Muscle of back (tissue), 11 donors: ENCODE data around the gene MAD1L1. TPM values are rescaled to one million over a fixed set of nuclear protein-coding genes. Genes with fewer than 3 reads are reported as not detected.
"Not testable (repeated sequence)": the region's sequence is repeated elsewhere in the genome, so short reads cannot be mapped to it uniquely, and the experiment has no call there.

Experiments
- DNase-seq, 3 donors: peaks; one replicate each; pipeline versions ENCODE4 v3.0.0 to v3.0.0-alpha.2; 2013
- polyA plus RNA-seq, 10 donors: library from polyadenylated mRNA; unstranded; fragments of 120-200 nt; gene quantifications; one replicate each; pipeline ENCODE4 v1.2.1, GENCODE V29; 2013; ENCODE audit not compliant: insufficient read length in 10 of 10

The MAD1L1 gene
- polyA plus RNA-seq, 10 donors: 15.4 to 25.7 (median 22.0) TPM

DNA sequence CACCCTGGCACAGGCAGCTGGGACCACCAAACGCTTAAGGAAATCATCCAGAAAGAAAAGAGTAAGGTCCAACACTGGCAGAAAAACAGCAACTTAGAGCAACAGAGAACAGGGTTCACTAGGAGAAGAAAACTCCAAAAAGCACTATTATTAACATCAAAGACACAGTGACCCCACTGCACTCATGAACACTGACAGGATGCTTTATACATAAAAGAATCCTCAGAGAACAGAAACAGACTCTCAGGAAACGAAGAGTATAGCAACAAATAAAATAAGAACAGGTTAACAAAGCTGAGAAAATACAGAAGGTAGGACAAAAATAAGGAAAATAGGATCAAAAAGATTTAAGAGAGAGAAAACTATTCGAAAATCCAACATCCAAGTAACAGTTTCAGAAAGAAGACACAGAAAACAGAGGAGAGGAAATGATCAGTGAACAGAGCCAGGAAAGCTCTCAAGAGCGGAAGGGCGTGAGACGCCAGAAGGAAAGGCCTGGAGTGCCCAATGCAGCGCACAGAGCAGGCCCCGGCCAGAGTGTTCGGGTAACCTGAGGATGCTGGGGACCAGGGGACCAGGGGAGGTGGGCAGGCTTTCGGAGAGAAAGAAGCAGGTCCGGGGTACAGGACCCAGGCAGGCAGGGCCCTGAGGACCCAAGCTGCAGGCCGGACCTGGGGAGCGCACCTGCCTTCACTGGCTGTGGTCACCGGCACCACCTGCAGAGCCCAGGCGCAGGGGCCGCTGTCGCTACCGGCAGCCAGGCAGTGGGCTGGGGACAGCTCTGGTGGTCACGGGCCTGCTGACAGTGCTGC, 258.2 kb downstream of the MAD1L1 start:
- DNase-seq: peak in 1 of 3 donors; percentile 45

DNA sequence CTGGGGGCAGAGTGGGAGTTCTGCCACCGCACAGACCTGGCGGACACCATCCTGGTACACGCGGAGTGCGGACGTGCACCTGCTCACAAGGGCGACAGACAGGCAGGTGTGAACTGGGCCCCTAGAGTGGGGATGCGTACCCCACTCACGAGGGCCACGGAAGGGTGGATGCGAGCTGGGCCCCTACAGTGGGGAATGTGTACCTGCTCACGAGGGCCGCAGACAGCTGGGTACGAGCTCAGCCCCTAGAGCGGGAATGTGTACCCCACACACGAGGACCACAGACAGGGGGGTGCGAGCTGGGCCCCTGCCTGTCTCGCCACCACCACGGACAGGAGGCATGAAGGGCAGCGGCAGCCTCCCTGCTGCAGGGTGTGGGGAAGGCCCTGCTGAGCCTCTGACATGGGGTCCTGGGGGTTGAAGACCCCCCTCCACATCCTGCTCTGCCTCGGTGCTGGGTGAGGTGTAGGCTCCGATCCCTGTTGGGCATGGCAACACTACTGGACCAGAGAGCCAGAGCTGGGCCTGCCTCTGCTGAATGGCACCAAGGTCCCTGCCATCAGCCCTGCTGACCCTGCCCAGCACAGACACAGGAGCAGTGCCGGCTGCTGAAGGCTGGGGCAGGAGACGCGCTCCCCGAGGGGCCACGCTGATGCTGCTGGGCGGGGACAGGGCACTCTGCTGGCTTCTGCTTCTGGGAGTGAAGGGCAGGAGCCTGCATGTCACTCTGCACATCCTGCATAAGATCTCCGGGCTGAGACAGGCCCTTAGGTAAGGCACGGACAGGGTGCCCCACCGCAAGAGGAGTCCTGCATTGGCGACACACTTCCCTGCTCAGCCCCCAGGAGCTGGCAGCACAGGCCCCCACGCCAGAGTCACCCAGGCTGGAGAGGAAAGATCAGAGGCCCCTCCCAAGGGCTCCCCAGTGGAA, 259.2 kb downstream of the MAD1L1 start:
- DNase-seq: no peak

DNA sequence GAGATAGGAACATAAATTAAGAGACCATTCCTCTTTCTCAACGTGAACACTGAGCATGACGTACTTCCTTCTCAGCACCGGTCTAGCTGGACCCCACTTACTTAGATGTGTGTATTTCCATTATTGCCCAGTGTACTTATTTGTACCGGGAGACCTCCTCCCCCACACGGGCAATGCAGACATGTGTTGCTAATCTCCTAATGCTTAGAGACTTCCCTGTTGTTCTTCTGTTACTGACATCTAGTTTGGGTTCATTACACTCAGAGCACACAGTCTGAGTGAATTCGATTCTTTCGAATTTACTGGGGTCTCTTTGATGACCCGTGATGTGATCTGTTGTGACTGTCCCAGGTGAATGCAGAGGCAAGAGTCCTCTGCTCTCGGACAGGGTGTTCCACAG, 260.0 kb downstream of the MAD1L1 start:
- no peak for DNase-seq

DNA sequence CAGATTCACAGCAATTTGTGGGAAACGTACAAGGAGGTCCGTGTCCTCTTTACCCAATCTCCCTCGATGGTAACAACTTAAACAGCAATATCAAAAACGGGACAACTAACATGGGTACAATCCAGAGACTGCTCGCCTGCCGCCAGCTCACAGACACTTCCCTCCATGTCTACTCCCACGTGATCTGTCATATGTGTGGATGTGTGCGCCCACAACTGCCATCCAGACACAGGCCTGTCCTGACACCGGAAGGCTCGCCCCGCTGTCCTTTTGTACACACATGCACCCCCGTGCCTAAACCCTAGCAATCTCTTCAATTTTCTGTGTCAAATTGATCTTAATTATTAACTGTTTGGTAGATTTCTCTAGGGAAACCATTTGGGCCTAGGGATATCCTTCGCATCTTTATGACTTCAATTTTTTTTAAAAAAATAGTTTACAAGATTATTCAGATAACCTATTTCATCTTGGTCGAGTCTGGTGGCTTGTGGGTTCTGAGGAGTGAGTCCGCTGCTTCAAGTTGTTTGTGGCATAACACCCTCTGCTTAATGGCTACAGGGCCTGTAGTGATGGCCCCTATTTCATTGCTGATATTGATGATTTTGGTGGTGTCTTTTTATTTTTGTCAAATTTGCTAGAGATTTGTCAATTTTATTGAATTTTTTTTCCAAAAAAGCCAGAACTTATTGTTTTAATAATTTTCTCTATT, 260.6 kb downstream of the MAD1L1 start:
- DNase-seq: no peak

DNA sequence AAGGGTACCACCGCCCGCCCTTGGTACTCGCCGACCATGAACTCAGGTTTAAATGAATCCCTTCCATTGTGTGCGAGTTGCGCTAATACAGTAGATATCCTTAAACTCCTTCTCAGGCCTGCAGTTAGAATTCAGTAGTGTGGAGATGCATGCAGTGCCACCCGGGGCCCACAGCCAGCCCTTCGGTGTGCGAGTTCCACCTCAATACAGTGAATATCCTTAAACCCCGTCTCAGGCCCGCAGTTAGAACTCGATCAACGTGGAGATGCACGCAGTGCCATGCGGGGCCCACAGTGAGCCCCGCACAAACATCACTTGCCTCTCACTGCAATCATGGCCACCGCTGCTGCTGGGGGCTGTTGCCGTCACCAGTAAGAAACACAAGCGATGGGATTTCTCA, 261.9 kb downstream of the MAD1L1 start:
- no peak for DNase-seq

DNA sequence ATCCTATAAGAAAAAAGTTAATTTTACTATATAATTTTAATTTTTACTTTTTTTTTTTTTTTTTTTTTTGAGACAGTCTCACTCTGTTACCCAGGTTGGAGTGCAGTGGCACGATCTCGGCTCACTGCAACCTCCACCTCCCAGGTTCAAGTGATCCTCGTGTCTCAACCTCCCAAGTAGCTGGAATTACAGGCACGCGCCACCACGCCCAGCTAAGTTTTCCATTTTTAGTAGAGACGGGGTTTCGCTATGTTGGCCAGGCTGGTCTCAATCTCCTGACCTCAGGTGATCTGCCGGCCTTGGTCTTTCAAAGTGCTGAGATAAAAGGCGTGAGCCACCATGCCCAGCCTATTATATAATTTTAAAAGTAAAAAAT, 262.5 kb downstream of the MAD1L1 start:
- DNase-seq: not testable (repeated sequence)

DNA sequence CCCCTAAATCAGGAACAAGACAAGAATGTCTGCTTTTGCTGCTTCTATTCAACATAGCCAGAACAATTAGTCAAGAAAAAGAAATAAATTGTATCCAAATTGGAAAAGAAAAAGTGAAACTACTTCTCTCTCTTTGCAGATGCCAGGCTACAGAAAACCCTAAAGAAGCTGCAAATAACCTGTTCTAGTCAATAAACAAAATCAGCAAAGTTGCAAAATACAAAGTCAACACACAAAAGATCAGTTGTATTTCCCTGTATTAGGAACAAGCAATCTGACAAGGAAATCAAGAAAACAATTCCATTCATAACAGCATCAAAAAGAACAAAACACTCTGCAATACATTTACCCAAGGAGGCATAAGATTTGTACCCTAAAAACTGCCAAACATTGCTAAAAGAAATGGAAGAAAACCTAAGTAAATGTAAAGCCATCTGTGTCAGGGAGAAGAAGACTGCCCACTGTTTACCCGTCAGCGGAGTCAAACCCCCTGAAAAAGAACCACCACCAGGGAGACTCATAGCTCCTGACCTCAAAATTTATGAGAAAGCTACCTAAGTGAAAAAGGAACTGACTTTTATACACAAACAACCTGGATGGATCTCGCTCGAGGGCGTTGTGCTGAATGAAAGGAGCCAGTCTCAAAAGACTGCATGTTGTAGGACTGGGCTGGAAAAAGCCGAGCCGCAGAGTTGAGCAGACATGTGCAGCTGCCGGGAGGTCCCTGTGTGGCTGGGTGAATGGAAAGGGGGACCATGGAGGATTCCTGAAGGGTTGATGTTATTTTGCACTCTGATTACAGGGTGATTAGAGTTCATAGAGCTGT, 263.1 kb downstream of the MAD1L1 start:
- DNase-seq: no peak

DNA sequence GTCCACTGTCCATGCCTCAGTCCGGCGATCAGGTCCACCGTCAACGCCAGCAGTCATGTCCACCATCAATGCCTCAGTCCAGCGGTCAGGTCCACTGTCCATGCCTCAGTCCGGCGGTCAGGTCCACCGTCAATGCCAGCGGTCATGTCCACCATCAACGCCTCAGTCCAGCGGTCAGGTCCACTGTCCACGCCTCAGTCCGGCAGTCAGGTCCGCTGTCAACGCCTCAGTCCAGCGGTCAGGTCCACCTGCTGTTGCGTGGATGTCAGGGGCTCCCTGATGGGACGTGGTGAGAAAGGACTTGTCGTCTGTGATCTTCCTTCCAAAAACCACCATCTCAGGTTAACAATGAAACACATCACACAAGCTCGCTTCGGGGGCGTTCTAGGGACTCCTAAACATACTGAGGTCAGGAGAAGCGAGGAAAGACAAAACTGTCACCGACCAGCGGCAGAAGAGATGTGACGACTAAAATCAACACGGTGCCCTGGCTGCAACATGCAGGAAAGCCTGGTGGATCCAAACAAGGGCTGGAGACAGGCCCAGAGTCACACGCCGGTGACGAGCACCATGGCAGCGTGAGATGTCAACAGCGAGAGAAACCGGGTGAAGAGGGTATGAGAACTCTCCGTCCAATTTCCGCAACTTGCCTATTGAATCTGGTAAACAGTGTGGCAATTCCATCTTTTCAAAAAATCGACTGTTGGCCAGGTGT, 264.2 kb downstream of the MAD1L1 start:
- DNase-seq: no peak

DNA sequence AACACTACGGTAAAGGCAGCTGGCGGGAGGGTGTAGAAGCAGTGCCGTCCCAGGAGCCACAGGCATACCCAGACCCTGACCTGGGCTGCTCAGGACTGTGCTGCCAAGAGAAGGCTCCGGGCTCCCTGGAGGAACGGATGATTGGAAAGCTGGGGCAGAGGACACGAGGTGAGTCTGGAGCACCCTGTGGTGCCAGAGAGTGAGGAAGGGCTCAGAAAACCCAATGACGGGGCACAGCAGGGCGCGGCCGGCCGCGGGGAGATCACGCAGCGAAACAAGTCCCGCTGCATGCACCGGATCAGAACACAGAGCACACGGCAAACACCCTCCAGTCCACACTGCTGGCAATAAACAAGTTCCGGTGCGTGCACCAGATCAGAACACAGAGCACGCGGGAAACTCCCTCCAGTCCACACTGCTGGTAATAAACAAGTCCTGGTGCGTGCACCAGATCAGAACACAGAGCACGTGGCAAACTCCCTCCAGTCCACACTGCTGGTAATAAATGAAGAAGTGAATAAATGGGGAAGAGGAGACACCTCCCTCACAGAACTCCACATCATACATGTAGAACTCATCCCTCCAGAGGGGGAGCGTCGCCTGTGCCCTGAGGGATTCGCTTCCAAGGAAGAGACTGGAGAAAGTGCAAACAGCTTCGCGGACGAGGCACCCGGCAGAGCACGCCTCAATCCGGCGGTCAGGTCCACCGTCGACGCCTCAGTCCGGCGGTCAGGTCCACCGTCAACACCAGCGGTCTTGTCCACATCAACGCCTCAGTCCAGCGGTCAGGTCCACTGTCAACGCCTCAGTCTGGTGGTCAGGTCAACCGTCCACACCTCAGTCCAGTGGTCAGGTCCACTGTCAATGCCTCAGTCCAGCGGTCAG, 265.0 kb downstream of the MAD1L1 start:
- DNase-seq: no peak

DNA sequence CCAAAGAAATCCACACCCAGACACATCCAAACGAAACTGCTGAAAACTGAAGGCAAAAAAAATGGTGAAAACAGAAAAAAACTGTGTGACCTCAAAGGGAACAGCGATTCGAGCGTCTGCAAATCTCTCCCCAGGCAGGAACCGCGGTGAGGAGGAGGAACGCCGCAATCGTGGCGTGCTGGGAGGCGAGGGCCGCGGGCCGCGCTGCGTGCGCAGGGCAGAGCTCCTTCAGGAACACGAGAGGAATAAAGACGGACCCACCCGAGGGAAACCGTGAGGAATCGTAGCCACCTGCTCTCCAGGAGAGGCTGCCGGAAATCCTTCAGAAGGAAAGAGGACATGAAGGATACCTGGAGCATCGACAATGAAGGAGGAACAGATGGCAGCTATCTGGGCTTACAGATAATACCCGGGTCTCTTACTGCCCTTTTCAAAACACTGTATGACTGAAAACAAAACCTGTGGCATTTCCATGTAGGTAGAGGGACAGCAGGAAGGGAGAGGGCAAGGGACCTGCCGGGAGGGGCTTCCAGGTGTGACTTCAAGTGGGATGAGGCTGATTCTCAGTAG, 266.0 kb downstream of the MAD1L1 start:
- no peak for DNase-seq

DNA sequence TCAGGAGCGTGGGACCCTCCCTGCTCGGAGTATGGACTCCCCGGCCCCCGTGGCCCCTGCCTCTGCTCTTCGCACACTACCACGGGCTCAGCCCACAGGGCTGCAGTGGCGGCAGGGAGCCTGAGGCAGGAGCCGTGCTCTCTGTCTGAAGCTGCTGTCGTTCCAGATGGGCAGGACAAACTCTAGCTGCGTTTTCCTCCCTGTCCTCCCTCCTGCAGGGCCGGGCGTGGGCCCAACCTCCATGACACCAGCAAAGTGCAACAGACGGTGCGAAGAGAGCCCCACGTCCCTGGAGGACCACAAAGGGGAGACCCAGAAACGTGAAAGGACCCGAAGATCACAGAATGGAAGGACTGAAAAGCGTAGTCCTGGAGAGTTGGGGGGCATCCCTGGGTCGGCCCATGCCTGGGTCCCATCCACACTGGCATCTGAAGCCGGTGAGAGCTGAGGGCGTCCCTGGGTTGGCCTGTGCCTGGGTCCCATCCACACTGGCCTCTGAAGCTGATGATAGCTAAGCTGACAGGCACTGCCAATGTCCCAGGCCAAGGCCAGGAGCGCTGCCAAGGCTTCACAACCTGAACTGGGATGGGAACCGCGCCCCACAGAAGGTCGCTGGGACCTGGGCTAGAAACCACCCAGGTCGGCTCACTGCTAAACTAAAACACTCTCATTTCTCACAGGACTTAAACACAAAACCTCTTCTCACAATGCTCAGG, 267.0 kb downstream of the MAD1L1 start:
- no peak for DNase-seq

DNA sequence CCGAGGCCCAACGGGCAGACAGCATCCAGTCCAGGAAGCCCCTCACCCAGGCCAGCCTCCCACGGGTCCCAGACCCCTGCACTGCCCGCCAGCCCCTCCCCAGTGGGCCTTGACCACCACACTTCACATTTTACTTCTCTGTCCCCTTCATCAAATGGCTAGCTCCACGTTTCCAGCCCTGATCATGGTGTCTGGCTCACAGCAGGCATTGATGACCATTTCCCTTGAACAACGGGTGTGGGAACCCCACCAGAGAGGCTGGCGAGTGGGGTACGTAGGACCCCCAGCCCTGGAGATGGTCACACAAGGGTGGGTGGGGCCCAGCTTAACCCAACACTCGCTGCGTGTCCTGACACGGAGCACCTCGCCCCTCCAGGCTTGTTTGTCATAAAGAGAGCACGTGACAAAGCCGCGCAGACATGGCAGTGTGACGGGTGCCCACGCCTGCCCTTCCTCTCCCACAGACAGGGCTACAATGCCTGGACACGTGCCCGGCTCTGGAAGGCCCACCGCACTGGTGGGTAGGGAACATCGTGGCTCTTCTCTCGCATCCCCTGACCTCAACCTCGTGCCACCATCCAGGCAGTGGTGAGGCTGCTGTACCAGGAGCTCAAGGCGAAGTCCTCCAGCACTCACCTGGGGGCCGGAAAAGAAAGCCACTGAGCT, 267.7 kb downstream of the MAD1L1 start:
- DNase-seq: no peak

DNA sequence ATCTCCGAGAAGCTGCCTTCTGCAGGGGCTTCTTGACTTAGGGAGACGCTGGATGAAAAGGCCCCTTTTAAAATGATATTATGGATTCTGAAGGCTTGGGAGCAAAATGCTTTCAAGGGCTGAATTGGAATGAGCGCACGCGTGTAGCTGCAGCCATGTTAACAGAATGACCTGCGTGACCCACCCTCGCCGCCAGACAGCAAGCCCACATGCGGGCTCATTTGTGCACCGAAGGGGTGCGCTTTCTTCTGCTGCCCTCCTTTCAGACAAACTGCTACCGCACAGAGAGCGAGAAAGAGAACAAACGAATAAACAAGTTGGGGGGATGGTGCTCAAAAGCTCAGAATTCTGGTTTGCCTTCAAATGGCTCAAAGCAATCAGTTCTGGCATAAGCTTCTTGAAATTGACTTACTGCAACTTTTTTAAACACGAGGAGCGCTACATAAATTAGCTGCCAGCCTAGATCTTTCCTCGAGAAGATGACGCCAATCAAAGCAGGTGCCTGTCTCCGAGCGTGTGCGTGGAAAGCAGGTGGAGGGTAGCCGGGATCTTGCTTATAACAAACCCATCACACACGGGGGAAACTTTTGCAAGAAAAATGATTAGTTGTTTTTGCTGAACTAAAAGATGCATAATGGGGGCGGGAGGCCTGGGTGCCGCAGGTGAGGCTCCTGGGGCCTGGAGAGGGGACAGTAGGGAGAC, 268.4 kb downstream of the MAD1L1 start:
- no peak for DNase-seq

DNA sequence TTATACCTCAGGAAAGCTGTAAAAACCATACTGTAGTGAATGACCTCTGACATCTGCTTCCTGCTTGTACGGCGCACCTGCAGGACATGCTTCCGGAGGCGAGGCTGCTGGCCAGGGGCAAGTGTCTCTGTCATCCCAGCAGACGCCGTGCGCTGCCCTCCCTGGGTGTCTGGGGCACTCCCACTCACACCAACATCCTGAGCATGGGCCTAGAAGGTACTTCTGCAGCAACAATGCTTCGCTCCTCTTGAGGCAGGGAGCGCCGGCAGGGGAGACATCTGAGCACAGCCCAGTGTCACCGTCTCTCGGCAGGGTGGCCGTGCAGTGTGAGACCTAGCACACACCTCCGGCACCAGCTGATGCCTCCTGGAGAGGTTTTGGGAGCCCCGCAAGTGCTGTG, 269.2 kb downstream of the MAD1L1 start:
- no peak for DNase-seq

DNA sequence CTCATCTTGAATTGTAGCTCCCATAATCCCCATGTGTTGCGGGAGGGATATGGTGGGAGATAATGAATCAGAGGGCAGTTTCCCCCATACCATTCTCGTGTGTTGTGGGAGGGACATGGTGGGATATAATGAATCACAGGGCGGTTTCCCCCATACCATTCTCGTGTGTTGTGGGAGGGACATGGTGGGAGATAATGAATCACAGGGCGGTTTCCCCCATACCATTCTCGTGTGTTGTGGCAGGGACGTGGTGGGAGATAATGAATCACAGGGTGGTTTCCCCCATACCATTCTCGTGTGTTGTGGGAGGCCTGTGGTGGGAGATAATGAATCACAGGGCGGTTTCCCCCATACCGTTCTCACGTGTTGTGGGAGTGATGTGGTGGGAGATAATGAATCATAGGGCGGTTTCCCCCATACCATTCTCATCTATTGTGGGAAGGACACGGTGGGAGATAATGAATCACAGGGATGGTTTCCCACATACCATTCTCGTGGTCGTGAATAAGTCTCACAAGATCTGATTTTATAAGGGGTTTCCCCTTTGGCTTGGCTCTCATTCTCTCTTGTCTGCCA, 271.0 kb downstream of the MAD1L1 start:
- DNase-seq: peak in 1 of 3 donors; percentile 95

DNA sequence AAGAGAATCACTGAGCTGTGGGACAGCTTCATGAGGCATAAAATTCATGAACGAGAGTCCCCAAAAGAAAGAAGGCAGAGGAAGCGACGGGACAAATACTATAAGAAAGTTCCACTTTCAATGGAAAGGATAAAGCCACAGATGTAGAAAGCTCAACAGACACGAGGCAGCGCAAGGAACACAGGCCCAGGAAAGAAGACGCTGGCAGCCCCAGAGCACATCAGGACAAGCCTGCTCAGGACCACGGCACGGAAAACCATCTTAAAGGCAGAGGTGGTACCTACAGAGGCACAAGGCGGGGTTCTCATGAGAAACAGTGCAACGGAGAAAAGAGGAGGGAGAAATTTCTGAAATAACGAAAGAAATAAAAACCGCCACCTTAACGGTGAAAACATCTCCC, 273.4 kb downstream of the MAD1L1 start:
- DNase-seq: no peak
